H1 (cell line): ENCODE data around the gene FAM163A. TPM values are rescaled to one million over a fixed set of nuclear protein-coding genes. Genes with fewer than 3 reads are reported as not detected.
"Not testable (repeated sequence)": the region's sequence is repeated elsewhere in the genome, so short reads cannot be mapped to it uniquely, and the experiment has no call there.

ENCODE experiments used
- CTCF ChIA-PET: fragments of 300-600 bp; sonication (Branson Sonifier 250); formaldehyde crosslinking; loops from one replicate; lab custom pipeline; 2021; ENCODE audit not compliant: partially characterized antibody; lab: Charles Lee
- POLR2A ChIA-PET: fragments of 300-600 bp; sonication (Branson Sonifier 250); formaldehyde crosslinking; loops from one replicate; lab custom pipeline; 2021; ENCODE audit warnings: inconsistent platforms; ENCODE audit not compliant: partially characterized antibody; lab: Charles Lee
- DNase-seq, 2 experiments: peaks; one replicate each; pipeline versions ENCODE4 v3.0.0 to v3.0.0-alpha.2; 2010 to 2022; ENCODE audit warnings: low spot score in 2 of 2, low read depth in 1 of 2, mixed read lengths in 1 of 2
- FAIRE-seq: peaks from 2 replicates; lab custom pipeline; 2011; peaks lifted over from hg19 to GRCh38; lab: Jason Lieb, UNC
- H2AFZ ChIP-seq: 2 replicates; pipeline ENCODE4 v1.8.1; 2012; ENCODE audit warnings: low read length, inconsistent platforms
- H2AK5ac ChIP-seq: 2 replicates; pipeline ENCODE4 v1.6.1; 2013; ENCODE audit warnings: low read depth, low read length
- H2BK120ac ChIP-seq: replicated peaks from 2 replicates; pipeline ENCODE3; 2013; ENCODE audit warnings: low read depth, low read length, inconsistent platforms
- H2BK12ac ChIP-seq: 2 replicates; pipeline ENCODE4 v1.6.1; 2013; ENCODE audit warnings: low read depth, low read length
- H2BK15ac ChIP-seq: 2 replicates; pipeline ENCODE4 v1.6.1; 2013; ENCODE audit warnings: low read length
- H2BK20ac ChIP-seq: 2 replicates; pipeline ENCODE4 v1.6.1; 2013; ENCODE audit warnings: low read length
- H2BK5ac ChIP-seq: 2 replicates; pipeline ENCODE4 v1.6.1; 2013; ENCODE audit warnings: low read depth, low read length
- H3K14ac ChIP-seq: 2 replicates; pipeline ENCODE4 v1.6.1; 2013; ENCODE audit warnings: inconsistent platforms; ENCODE audit not compliant: insufficient read length
- H3K18ac ChIP-seq: 2 replicates; pipeline ENCODE4 v1.6.1; 2013; ENCODE audit warnings: low read length; ENCODE audit errors: extremely low read depth
- H3K23ac ChIP-seq: 2 replicates; pipeline ENCODE4 v1.6.1; 2013; ENCODE audit warnings: inconsistent platforms; ENCODE audit not compliant: insufficient read length
- H3K23me2 ChIP-seq: 2 replicates; pipeline ENCODE4 v1.6.1; 2013; ENCODE audit warnings: low read depth, low read length
- H3K27ac ChIP-seq: 2 replicates; pipeline ENCODE4 v1.6.1; 2011; ENCODE audit warnings: low read depth, low read length, inconsistent platforms
- H3K27me3 ChIP-seq, 4 experiments: replicated peaks in 1 of 4; 1 replicate in 1 of 4; 2 replicates in 3 of 4; pipeline versions ENCODE4 v1.6.1 to v1.8.1; 2011 to 2013; ENCODE audit warnings: low read length in 3 of 4, mild to moderate bottlenecking in 3 of 4, inconsistent platforms in 2 of 4, mixed read lengths in 2 of 4, moderate library complexity in 1 of 4; ENCODE audit not compliant: control insufficient read depth in 3 of 4, insufficient read depth in 3 of 4; ENCODE audit errors: extremely low read depth in 1 of 4
- H3K36me3 ChIP-seq, 4 experiments: 2 replicates each; pipeline versions ENCODE4 v1.6.1 to v1.8.1; 2011 to 2013; ENCODE audit warnings: mild to moderate bottlenecking in 4 of 4, low read length in 3 of 4, moderate library complexity in 2 of 4, control low read depth in 1 of 4, inconsistent platforms in 1 of 4; ENCODE audit not compliant: insufficient read depth in 4 of 4, control insufficient read depth in 2 of 4
- H3K4ac ChIP-seq: replicated peaks from 2 replicates; pipeline ENCODE3; 2013; ENCODE audit warnings: low read length, low read depth, mixed read lengths, inconsistent platforms; ENCODE audit not compliant: insufficient read length
- H3K4me1 ChIP-seq, 4 experiments: replicated peaks in 1 of 4; 1 replicate in 1 of 4; 2 replicates in 3 of 4; pipeline versions ENCODE4 v1.6.1 to v1.8.1; 2011 to 2013; ENCODE audit warnings: low read length in 3 of 4, inconsistent platforms in 2 of 4, mixed read lengths in 1 of 4; ENCODE audit not compliant: insufficient read depth in 4 of 4, control insufficient read depth in 3 of 4
- H3K4me2 ChIP-seq, 2 experiments: 2 replicates each; pipeline versions ENCODE4 v1.6.1 to v1.8.1; 2011 to 2013; ENCODE audit warnings: low read depth in 2 of 2, low read length in 2 of 2, control low read depth in 1 of 2, inconsistent platforms in 1 of 2, mild to moderate bottlenecking in 1 of 2; ENCODE audit not compliant: insufficient read depth in 1 of 2
- H3K4me3 ChIP-seq, 4 experiments: fragments of 200-600, 300-600 bp in 1 of 4; sonication (generic), shearing (Covaris generic), sonication (Bioruptor Twin) in 1 of 4; 2 replicates each; pipeline versions ENCODE4 v1.5.1 to v1.8.1; 2011 to 2016; ENCODE audit warnings: low read length in 4 of 4, low read depth in 3 of 4, control low read depth in 2 of 4, inconsistent platforms in 2 of 4, mild to moderate bottlenecking in 2 of 4, mixed read lengths in 1 of 4, moderate library complexity in 1 of 4; ENCODE audit not compliant: insufficient read depth in 2 of 4; ENCODE audit errors: extremely low read depth in 1 of 4
- H3K56ac ChIP-seq: replicated peaks from 2 replicates; pipeline ENCODE3; 2013; ENCODE audit warnings: low read depth, mild to moderate bottlenecking, mixed read lengths, low read length, inconsistent platforms; ENCODE audit not compliant: insufficient read length
- H3K79me1 ChIP-seq: 2 replicates; pipeline ENCODE4 v1.6.1; 2013; ENCODE audit warnings: low read depth, low read length, control low read depth
- H3K79me2 ChIP-seq, 2 experiments: 2 replicates each; pipeline versions ENCODE4 v1.6.1 to v1.8.1; 2012 to 2013; ENCODE audit warnings: low read length in 2 of 2, mild to moderate bottlenecking in 2 of 2, inconsistent platforms in 1 of 2; ENCODE audit not compliant: insufficient read depth in 2 of 2, control insufficient read depth in 1 of 2
- H3K9ac ChIP-seq, 4 experiments: replicated peaks in 1 of 4; 1 replicate in 1 of 4; 2 replicates in 3 of 4; pipeline versions ENCODE4 v1.6.1 to v1.8.1; 2011 to 2013; ENCODE audit warnings: low read depth in 3 of 4, low read length in 3 of 4, control low read depth in 2 of 4, mild to moderate bottlenecking in 2 of 4, moderate library complexity in 2 of 4, inconsistent platforms in 1 of 4; ENCODE audit errors: extremely low read depth in 1 of 4
- H3K9me3 ChIP-seq, 2 experiments: 2 replicates each; pipeline versions ENCODE4 v1.6.1 to v1.8.1; 2012 to 2013; ENCODE audit warnings: mild to moderate bottlenecking in 2 of 2, moderate library complexity in 2 of 2, control low read depth in 1 of 2, inconsistent platforms in 1 of 2, low read depth in 1 of 2, low read length in 1 of 2, mixed read lengths in 1 of 2; ENCODE audit not compliant: insufficient read depth in 2 of 2
- H4K20me1 ChIP-seq, 2 experiments: replicated peaks in 1 of 2; 2 replicates each; pipeline versions ENCODE3 to v1.8.1; 2011 to 2013; ENCODE audit warnings: inconsistent platforms in 2 of 2, low read length in 2 of 2, mild to moderate bottlenecking in 1 of 2; ENCODE audit not compliant: insufficient read depth in 2 of 2, control insufficient read depth in 1 of 2
- H4K5ac ChIP-seq: 2 replicates; pipeline ENCODE4 v1.6.1; 2013; ENCODE audit warnings: low read length, low read depth, mixed read lengths, inconsistent platforms; ENCODE audit not compliant: insufficient read length
- H4K8ac ChIP-seq: 2 replicates; pipeline ENCODE4 v1.8.0; 2013; ENCODE audit warnings: mild to moderate bottlenecking, moderate library complexity, low read length, inconsistent platforms; ENCODE audit not compliant: insufficient read depth; ENCODE audit errors: extremely low read depth
- H4K91ac ChIP-seq: replicated peaks from 2 replicates; pipeline ENCODE3; 2013; ENCODE audit warnings: low read length, mixed read lengths, inconsistent platforms; ENCODE audit not compliant: insufficient read length
- SUZ12 ChIP-seq: fragments of 200-600 bp; sonication (generic); IDR thresholded peaks from 2 replicates; pipeline ENCODE4 v1.6.1; 2012; ENCODE audit warnings: mild to moderate bottlenecking, inconsistent platforms, low read length, moderate library complexity, mixed read lengths
- WGBS, 2 experiments: shearing (Covaris generic) in 1 of 2; methylation state at CpG; one replicate each; pipeline versions ENCODE4 v1.1.6 to v1.1.7; 2013 to 2015; ENCODE audit warnings: low lambda C conversion rate in 2 of 2, mixed read lengths in 2 of 2, inconsistent platforms in 1 of 2, low coverage in 1 of 2, missing lambda C conversion rate in 1 of 2; ENCODE audit not compliant: insufficient replicate concordance in 2 of 2, insufficient coverage in 1 of 2, insufficient read length in 1 of 2; ENCODE audit errors: extremely low coverage in 1 of 2, missing lambda C conversion rate in 1 of 2; 5-methylcytosine and 5-hydroxymethylcytosine counted together
- polyA plus RNA-seq, 7 experiments: library from polyadenylated mRNA; depleted of rRNA in 3 of 7; stranded (reverse) in 5 of 7; unstranded in 2 of 7; fragments of >200 nt in 5 of 7; fragments of 200-250 nt in 2 of 7; gene quantifications; 1 replicate in 5 of 7; 2 replicates in 1 of 7; 4 replicates in 1 of 7; pipeline versions ENCODE4 v1.2.1 to v1.2.3, GENCODE V29; 2011 to 2013; ENCODE audit warnings: missing spikeins in 2 of 7, mixed read lengths in 2 of 7
- total RNA-seq: library from RNA; stranded (reverse); fragmentation: NEBNext Ultra II Directional; extraction: Animal tissue kit (Norgen Biotek cat#: 25700); gene quantifications from 2 replicates; pipeline ENCODE4 v1.2.1, GENCODE V29; 2021
- TF ChIP-seq, protein P1 (sequence below): IDR thresholded peaks from 2 replicates; pipeline ENCODE4 v1.6.1; 2012; ENCODE audit warnings: inconsistent platforms

FAM163A gene
- total and polyA plus RNA-seq, 2 of the 8 experiments (the other 6 are each of a cell fraction or from before 2014, with no cell fraction given): 0.13 to 0.18 TPM

DNA sequence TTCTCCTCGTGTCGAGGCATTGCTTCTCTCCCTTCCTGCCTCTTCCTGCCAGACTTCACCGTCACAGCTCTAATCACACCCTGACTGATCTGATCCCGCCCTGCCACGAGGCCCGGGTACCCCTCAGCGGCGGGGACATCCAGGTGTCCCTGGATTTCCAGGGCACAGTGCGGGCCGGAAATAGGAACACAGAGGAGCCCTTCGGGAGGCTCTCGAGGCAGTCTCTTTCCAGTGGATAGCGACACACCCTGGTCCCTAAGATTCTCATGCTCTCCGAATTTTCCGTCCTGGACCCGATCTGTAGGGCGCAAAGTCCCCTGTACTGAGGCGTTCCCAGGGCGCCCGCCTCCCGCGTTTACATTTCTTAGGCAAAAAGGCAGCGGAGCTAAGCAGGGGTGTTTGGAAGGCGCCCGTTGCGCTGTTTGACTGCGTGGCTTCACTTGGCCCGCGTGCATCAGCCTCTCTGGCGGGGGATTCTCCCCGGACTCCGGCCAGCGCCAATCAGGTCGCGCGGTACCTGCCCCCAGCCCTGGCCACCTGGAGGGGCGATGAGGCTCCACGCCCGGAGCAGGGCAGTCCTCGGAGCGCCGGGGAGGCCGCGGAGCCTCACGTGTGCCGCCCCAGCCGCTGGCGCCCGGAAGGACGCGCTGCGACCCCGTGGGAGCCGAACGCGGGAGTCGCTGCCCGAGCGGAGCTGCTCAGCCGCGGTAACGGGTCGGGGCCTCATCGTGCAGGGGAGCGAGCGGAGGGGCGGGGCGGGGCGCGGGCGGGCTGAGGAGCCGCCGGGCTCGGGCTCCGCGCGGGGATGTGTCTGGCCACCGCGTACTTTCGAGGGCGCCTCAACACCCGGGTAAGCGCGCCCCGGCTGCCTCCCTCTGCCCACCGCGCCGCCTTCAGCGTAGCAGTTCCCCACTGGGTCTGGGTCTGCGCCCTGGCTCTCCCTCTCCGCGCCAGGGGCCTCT lies at the start of gene FAM163A (continued):
- TF ChIP-seq, protein P1, sequence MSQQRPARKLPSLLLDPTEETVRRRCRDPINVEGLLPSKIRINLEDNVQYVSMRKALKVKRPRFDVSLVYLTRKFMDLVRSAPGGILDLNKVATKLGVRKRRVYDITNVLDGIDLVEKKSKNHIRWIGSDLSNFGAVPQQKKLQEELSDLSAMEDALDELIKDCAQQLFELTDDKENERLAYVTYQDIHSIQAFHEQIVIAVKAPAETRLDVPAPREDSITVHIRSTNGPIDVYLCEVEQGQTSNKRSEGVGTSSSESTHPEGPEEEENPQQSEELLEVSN: peak; percentile 92
- TF ChIP-seq SUZ12: peak; percentile 83
- TF ChIP-seq, all 59 proteins: peak for 6

DNA sequence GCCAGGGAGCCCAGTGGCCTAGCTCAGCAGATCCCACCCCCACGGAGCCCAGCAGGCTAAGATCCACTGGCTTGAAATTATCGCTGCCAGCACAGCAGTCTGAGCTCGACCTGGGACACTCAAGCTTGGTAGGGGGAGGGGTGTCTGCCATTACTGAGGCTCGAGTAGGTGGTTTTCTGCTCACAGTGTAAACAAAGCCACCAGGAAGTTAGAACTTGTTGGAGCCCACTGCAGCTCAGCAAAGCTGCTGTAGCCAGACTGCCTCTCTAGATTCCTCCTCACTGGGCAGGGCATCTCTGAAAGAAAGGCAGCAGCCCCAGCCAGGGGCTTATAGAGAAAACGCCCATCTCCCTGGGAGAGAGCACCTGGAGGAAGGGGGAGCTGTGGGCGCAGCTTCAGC lies 48.6 kb upstream of the FAM163A start:
- DNase-seq, H3K9ac ChIP-seq, H3K18ac ChIP-seq, H2BK20ac ChIP-seq, H3K4me1 ChIP-seq, H3K27me3 ChIP-seq, H3K23me2 ChIP-seq, H2BK12ac ChIP-seq, H2AK5ac ChIP-seq, H3K4me3 ChIP-seq, H2BK15ac ChIP-seq, H4K20me1 ChIP-seq, H2BK5ac ChIP-seq, H4K8ac ChIP-seq, H3K27ac ChIP-seq, H3K23ac ChIP-seq, H3K9me3 ChIP-seq, H4K91ac ChIP-seq, H3K4me2 ChIP-seq, H3K14ac ChIP-seq, H2BK120ac ChIP-seq, H3K79me1 ChIP-seq, H3K79me2 ChIP-seq, FAIRE-seq, H4K5ac ChIP-seq, H2AFZ ChIP-seq, H3K4ac ChIP-seq, H3K56ac ChIP-seq, H3K36me3 ChIP-seq, POLR2A ChIA-PET: not testable (repeated sequence)
- CTCF ChIA-PET: interaction anchor here (2.5 to 4.2 kb wide), 2 partner anchors 11 to 116 kb away, joined by 12 to 15 read pairs; no protein-coding TSS in a partner anchor
- WGBS, 2 experiments: 87% methylated on average over 4 of the region's 6 CpGs; no CpG with 5 or more reads in 1 of the 2 experiments
